ENCODE measurements around the gene NALCN. TPM values are rescaled to one million over a fixed set of nuclear protein-coding genes. Genes with fewer than 3 reads are reported as not detected.

The NALCN gene
- polyA plus RNA-seq, 2 donors: 0.04 TPM

GRCh38 chr13:101398920-101399319 lies 17.4 kb downstream of the NALCN start:
- Histone ChIP-seq H3K27me3 (ENCODE audit: control insufficient read depth in 1 of 2, insufficient read depth in 2 of 2, low read length in 2 of 2) (no peaks in the 10 kb centered on the region), H3K27ac (ENCODE audit: low read depth in 2 of 2, low read length in 1 of 2) (no peak overlapping the region), H3K36me3 (ENCODE audit: control insufficient read depth in 2 of 2, insufficient read depth in 2 of 2, low read length in 1 of 2) (no peaks in the 10 kb centered on the region), H3K9me3 (ENCODE audit: control insufficient read depth in 2 of 2, insufficient read depth in 1 of 2, low read depth in 1 of 2, low read length in 1 of 2) (no peaks in the 10 kb centered on the region), H3K4me3 (ENCODE audit: low read depth in 1 of 2, low read length in 2 of 2) (no peak overlapping the region), H3K4me1 (ENCODE audit: control insufficient read depth in 2 of 2, insufficient read depth in 2 of 2, low read length in 1 of 2) (no peaks in the 10 kb centered on the region)
- WGBS, 2 donors: 79 to 86% methylated on average over 2 of the region's 2 CpGs

- Histone ChIP-seq H3K27ac (ENCODE audit: low read depth in 2 of 2, low read length in 1 of 2) (no peak overlapping the region), H3K27me3 (ENCODE audit: control insufficient read depth in 1 of 2, insufficient read depth in 2 of 2, low read length in 2 of 2) (no peaks in the 10 kb centered on the region), H3K9me3 (ENCODE audit: control insufficient read depth in 2 of 2, insufficient read depth in 1 of 2, low read depth in 1 of 2, low read length in 1 of 2) (no peaks in the 10 kb centered on the region), H3K4me3 (ENCODE audit: low read depth in 1 of 2, low read length in 2 of 2) (no peak overlapping the region), H3K4me1 (ENCODE audit: control insufficient read depth in 2 of 2, insufficient read depth in 2 of 2, low read length in 1 of 2) (no peaks in the 10 kb centered on the region), H3K36me3 (ENCODE audit: control insufficient read depth in 2 of 2, insufficient read depth in 2 of 2, low read length in 1 of 2) (no peaks in the 10 kb centered on the region)
- 74 to 83% methylated on average over 2 of the region's 2 CpGs for WGBS, 2 donors
Observed at GRCh38 chr13:101398191-101398590, 18.1 kb downstream of the NALCN start.

GRCh38 chr13:101397742-101398141 lies 18.6 kb downstream of the NALCN start:
- Histone ChIP-seq H3K9me3 (ENCODE audit: control insufficient read depth in 2 of 2, insufficient read depth in 1 of 2, low read depth in 1 of 2, low read length in 1 of 2) (no peaks in the 10 kb centered on the region), H3K27me3 (ENCODE audit: control insufficient read depth in 1 of 2, insufficient read depth in 2 of 2, low read length in 2 of 2) (no peaks in the 10 kb centered on the region), H3K27ac (ENCODE audit: low read depth in 2 of 2, low read length in 1 of 2) (no peak overlapping the region), H3K36me3 (ENCODE audit: control insufficient read depth in 2 of 2, insufficient read depth in 2 of 2, low read length in 1 of 2) (no peaks in the 10 kb centered on the region), H3K4me3 (ENCODE audit: low read depth in 1 of 2, low read length in 2 of 2) (no peak overlapping the region), H3K4me1 (ENCODE audit: control insufficient read depth in 2 of 2, insufficient read depth in 2 of 2, low read length in 1 of 2) (no peaks in the 10 kb centered on the region)
- 42 to 60% methylated on average over 2 of the region's 2 CpGs for WGBS, 2 donors

- Histone ChIP-seq H3K4me3 (ENCODE audit: low read depth in 1 of 2, low read length in 2 of 2) (no peak overlapping the region), H3K36me3 (ENCODE audit: control insufficient read depth in 2 of 2, insufficient read depth in 2 of 2, low read length in 1 of 2) (no peaks in the 10 kb centered on the region), H3K9me3 (ENCODE audit: control insufficient read depth in 2 of 2, insufficient read depth in 1 of 2, low read depth in 1 of 2, low read length in 1 of 2) (no peaks in the 10 kb centered on the region), H3K27me3 (ENCODE audit: control insufficient read depth in 1 of 2, insufficient read depth in 2 of 2, low read length in 2 of 2) (no peaks in the 10 kb centered on the region), H3K4me1 (ENCODE audit: control insufficient read depth in 2 of 2, insufficient read depth in 2 of 2, low read length in 1 of 2) (no peaks in the 10 kb centered on the region), H3K27ac (ENCODE audit: low read depth in 2 of 2, low read length in 1 of 2) (no peak overlapping the region)
- WGBS, 2 donors: 42 to 45% methylated on average over 2 of the region's 2 CpGs
Observed at GRCh38 chr13:101394605-101395004, 21.7 kb downstream of the NALCN start.

- Histone ChIP-seq H3K4me3 (ENCODE audit: low read depth in 1 of 2, low read length in 2 of 2) (no peak overlapping the region), H3K9me3 (ENCODE audit: control insufficient read depth in 2 of 2, insufficient read depth in 1 of 2, low read depth in 1 of 2, low read length in 1 of 2) (no peaks in the 10 kb centered on the region), H3K36me3 (ENCODE audit: control insufficient read depth in 2 of 2, insufficient read depth in 2 of 2, low read length in 1 of 2) (no peaks in the 10 kb centered on the region), H3K4me1 (ENCODE audit: control insufficient read depth in 2 of 2, insufficient read depth in 2 of 2, low read length in 1 of 2) (no peaks in the 10 kb centered on the region), H3K27ac (ENCODE audit: low read depth in 2 of 2, low read length in 1 of 2) (no peak overlapping the region), H3K27me3 (ENCODE audit: control insufficient read depth in 1 of 2, insufficient read depth in 2 of 2, low read length in 2 of 2) (no peaks in the 10 kb centered on the region)
- WGBS, 2 donors: 70 to 78% methylated on average over 3 of the region's 3 CpGs
Observed at GRCh38 chr13:101393140-101393539, 23.2 kb downstream of the NALCN start.

GRCh38 chr13:101390461-101390860 lies 25.8 kb downstream of the NALCN start:
- 46 to 58% methylated on average over 5 of the region's 5 CpGs for WGBS, 2 donors

GRCh38 chr13:101384929-101385328 lies 31.4 kb downstream of the NALCN start:
- H3K36me3 ChIP-seq (ENCODE audit: control insufficient read depth in 2 of 2, insufficient read depth in 2 of 2, low read length in 1 of 2): no peaks in the 10 kb centered on the region
- no peak overlapping the region for H3K27ac ChIP-seq (ENCODE audit: low read depth in 2 of 2, low read length in 1 of 2)
- H3K4me1 ChIP-seq (ENCODE audit: control insufficient read depth in 2 of 2, insufficient read depth in 2 of 2, low read length in 1 of 2): no peaks in the 10 kb centered on the region
- WGBS, 2 donors: 70 to 72% methylated on average over 3 of the region's 3 CpGs
- no peaks in the 10 kb centered on the region for H3K27me3 ChIP-seq (ENCODE audit: control insufficient read depth in 1 of 2, insufficient read depth in 2 of 2, low read length in 2 of 2)
- no peaks in the 10 kb centered on the region for H3K9me3 ChIP-seq (ENCODE audit: control insufficient read depth in 2 of 2, insufficient read depth in 1 of 2, low read depth in 1 of 2, low read length in 1 of 2)
- no peak overlapping the region for H3K4me3 ChIP-seq (ENCODE audit: low read depth in 1 of 2, low read length in 2 of 2)

More at GRCh38 chr13:101390461-101390860, 25.8 kb downstream of the NALCN start:
- Histone ChIP-seq H3K9me3 (ENCODE audit: control insufficient read depth in 2 of 2, insufficient read depth in 1 of 2, low read depth in 1 of 2, low read length in 1 of 2) (no peaks in the 10 kb centered on the region), H3K27ac (ENCODE audit: low read depth in 2 of 2, low read length in 1 of 2) (no peak overlapping the region), H3K4me3 (ENCODE audit: low read depth in 1 of 2, low read length in 2 of 2) (no peak overlapping the region), H3K4me1 (ENCODE audit: control insufficient read depth in 2 of 2, insufficient read depth in 2 of 2, low read length in 1 of 2) (no peaks in the 10 kb centered on the region), H3K36me3 (ENCODE audit: control insufficient read depth in 2 of 2, insufficient read depth in 2 of 2, low read length in 1 of 2) (no peaks in the 10 kb centered on the region), H3K27me3 (ENCODE audit: control insufficient read depth in 1 of 2, insufficient read depth in 2 of 2, low read length in 2 of 2) (no peaks in the 10 kb centered on the region)

GRCh38 chr13:101383595-101383994 lies 32.7 kb downstream of the NALCN start:
- H3K4me1 ChIP-seq (ENCODE audit: control insufficient read depth in 2 of 2, insufficient read depth in 2 of 2, low read length in 1 of 2): no peaks in the 10 kb centered on the region
- H3K27me3 ChIP-seq (ENCODE audit: control insufficient read depth in 1 of 2, insufficient read depth in 2 of 2, low read length in 2 of 2): no peaks in the 10 kb centered on the region
- whole genome bisulfite sequencing, 2 donors: 38 to 40% methylated on average over 2 of the region's 2 CpGs
- H3K36me3 ChIP-seq (ENCODE audit: control insufficient read depth in 2 of 2, insufficient read depth in 2 of 2, low read length in 1 of 2): no peaks in the 10 kb centered on the region
- no peak overlapping the region for H3K27ac ChIP-seq (ENCODE audit: low read depth in 2 of 2, low read length in 1 of 2)
- no peaks in the 10 kb centered on the region for H3K9me3 ChIP-seq (ENCODE audit: control insufficient read depth in 2 of 2, insufficient read depth in 1 of 2, low read depth in 1 of 2, low read length in 1 of 2)
- H3K4me3 ChIP-seq (ENCODE audit: low read depth in 1 of 2, low read length in 2 of 2): no peak overlapping the region

GRCh38 chr13:101382701-101383100 lies 33.6 kb downstream of the NALCN start:
- H3K4me1 ChIP-seq (ENCODE audit: control insufficient read depth in 2 of 2, insufficient read depth in 2 of 2, low read length in 1 of 2): no peaks in the 10 kb centered on the region
- no peaks in the 10 kb centered on the region for H3K27me3 ChIP-seq (ENCODE audit: control insufficient read depth in 1 of 2, insufficient read depth in 2 of 2, low read length in 2 of 2)
- H3K9me3 ChIP-seq (ENCODE audit: control insufficient read depth in 2 of 2, insufficient read depth in 1 of 2, low read depth in 1 of 2, low read length in 1 of 2): no peaks in the 10 kb centered on the region
- H3K36me3 ChIP-seq (ENCODE audit: control insufficient read depth in 2 of 2, insufficient read depth in 2 of 2, low read length in 1 of 2): no peaks in the 10 kb centered on the region
- 84 to 88% methylated on average over 2 of the region's 2 CpGs for WGBS, 2 donors
- no peak overlapping the region for H3K4me3 ChIP-seq (ENCODE audit: low read depth in 1 of 2, low read length in 2 of 2)
- no peak overlapping the region for H3K27ac ChIP-seq (ENCODE audit: low read depth in 2 of 2, low read length in 1 of 2)

- no peaks in the 10 kb centered on the region for H3K9me3 ChIP-seq (ENCODE audit: control insufficient read depth in 2 of 2, insufficient read depth in 1 of 2, low read depth in 1 of 2, low read length in 1 of 2)
- no peaks in the 10 kb centered on the region for H3K4me1 ChIP-seq (ENCODE audit: control insufficient read depth in 2 of 2, insufficient read depth in 2 of 2, low read length in 1 of 2)
- WGBS, 2 donors: 26 to 29% methylated on average over 2 of the region's 2 CpGs
- no peak overlapping the region for H3K4me3 ChIP-seq (ENCODE audit: low read depth in 1 of 2, low read length in 2 of 2)
- H3K36me3 ChIP-seq (ENCODE audit: control insufficient read depth in 2 of 2, insufficient read depth in 2 of 2, low read length in 1 of 2): no peaks in the 10 kb centered on the region
- H3K27me3 ChIP-seq (ENCODE audit: control insufficient read depth in 1 of 2, insufficient read depth in 2 of 2, low read length in 2 of 2): no peaks in the 10 kb centered on the region
- no peak overlapping the region for H3K27ac ChIP-seq (ENCODE audit: low read depth in 2 of 2, low read length in 1 of 2)
Observed at GRCh38 chr13:101382086-101382485, 34.2 kb downstream of the NALCN start.

Measured in esophagus (tissue), 2 donors.